GM19193 (cell line): Measurements from ENCODE around the gene EEPD1.

ENCODE experiments used
- POLR2A ChIP-seq: IDR thresholded peaks from 4 replicates; pipeline ENCODE4 v1.6.1; 2011; ENCODE audit not compliant: insufficient read depth, insufficient read length; ENCODE audit errors: extremely low read depth

Gene EEPD1

GRCh38 chr7:36299823-36300341 is 146.8 kb downstream of the EEPD1 start:
- no peak for TF ChIP-seq POLR2A

GRCh38 chr7:36300696-36301350 is 147.8 kb downstream of the EEPD1 start:
- TF ChIP-seq POLR2A: no peak

- TF ChIP-seq POLR2A: no peak
These were observed 149.1 kb downstream of the EEPD1 start for GRCh38 chr7:36301914-36302771.

- TF ChIP-seq POLR2A: no peak
These were observed 150.4 kb downstream of the EEPD1 start for GRCh38 chr7:36303202-36304098.

- TF ChIP-seq POLR2A: no peak
These were observed 151.0 kb downstream of the EEPD1 start for GRCh38 chr7:36304099-36304425.

- TF ChIP-seq POLR2A: no peak
These were observed 152.2 kb downstream of the EEPD1 start for GRCh38 chr7:36305226-36305625.

GRCh38 chr7:36305648-36306047 is 152.6 kb downstream of the EEPD1 start:
- TF ChIP-seq POLR2A: no peak

GRCh38 chr7:36306222-36306621 is 153.2 kb downstream of the EEPD1 start:
- TF ChIP-seq POLR2A: no peak

GRCh38 chr7:36306722-36307121 is 153.7 kb downstream of the EEPD1 start:
- no peak for TF ChIP-seq POLR2A

GRCh38 chr7:36308031-36308430 is 155.0 kb downstream of the EEPD1 start:
- no peak for TF ChIP-seq POLR2A

GRCh38 chr7:36309301-36309700 is 156.2 kb downstream of the EEPD1 start:
- TF ChIP-seq POLR2A: no peak

- TF ChIP-seq POLR2A: no peak
These were observed 156.7 kb downstream of the EEPD1 start for GRCh38 chr7:36309716-36310115.

- TF ChIP-seq POLR2A: no peak
These were observed 157.8 kb downstream of the EEPD1 start for GRCh38 chr7:36310897-36311296.

- TF ChIP-seq POLR2A: no peak
These were observed 158.5 kb downstream of the EEPD1 start for GRCh38 chr7:36311539-36311938.
